HUES64 (cell line): ENCODE measurements around the gene LRRC8B.

Source experiments
- H3K27ac ChIP-seq: 2 replicates; pipeline ENCODE4 v1.7.0; 2013; ENCODE audit warnings: low read depth, low read length, inconsistent platforms
- H3K27me3 ChIP-seq: 2 replicates; pipeline ENCODE4 v1.6.1; 2013; ENCODE audit warnings: mild to moderate bottlenecking, low read length; ENCODE audit not compliant: insufficient read depth
- H3K36me3 ChIP-seq: 2 replicates; pipeline ENCODE4 v1.6.1; 2013; ENCODE audit warnings: mild to moderate bottlenecking, low read length; ENCODE audit not compliant: insufficient read depth
- H3K4me1 ChIP-seq: 2 replicates; pipeline ENCODE4 v1.6.1; 2013; ENCODE audit warnings: mild to moderate bottlenecking, low read length, moderate library complexity; ENCODE audit not compliant: insufficient read depth
- H3K4me3 ChIP-seq: 2 replicates; pipeline ENCODE4 v1.5.1; 2013; ENCODE audit warnings: mild to moderate bottlenecking, low read length, moderate library complexity
- H3K9ac ChIP-seq: 2 replicates; pipeline ENCODE4 v1.6.1; 2013; ENCODE audit warnings: mild to moderate bottlenecking, low read depth, low read length
- H3K9me3 ChIP-seq: 2 replicates; pipeline ENCODE4 v1.6.1; 2013; ENCODE audit warnings: low read depth, low read length; ENCODE audit not compliant: insufficient read depth
- WGBS: fragments of 150-250, 120-280 bp; methylation state at CpG from one replicate; pipeline ENCODE4 v1.1.7; 2013; ENCODE audit warnings: missing lambda C conversion rate; 5-methylcytosine and 5-hydroxymethylcytosine counted together

Gene LRRC8B

GRCh38 chr1:89573410-89573809 is 48.8 kb downstream of the LRRC8B start:
- peaks cover 10% of the 10 kb centered on the region; the same call in 1 of the 2 replicates for H3K9me3 ChIP-seq

GRCh38 chr1:89574621-89575020 is 50.0 kb downstream of the LRRC8B start:
- Histone ChIP-seq H3K27ac (no peak overlapping the region), H3K36me3 (peaks cover 23% of the 10 kb centered on the region), H3K9me3 (peaks cover 6% of the 10 kb centered on the region; the same call in 1 of the 2 replicates), H3K9ac (no peak overlapping the region), H3K4me1 (no peaks in the 10 kb centered on the region; the same call in 1 of the 2 replicates), H3K4me3 (no peak overlapping the region), H3K27me3 (no peaks in the 10 kb centered on the region)
- 69% methylated on average over 4 of the region's 4 CpGs for WGBS

More at GRCh38 chr1:89573410-89573809, 48.8 kb downstream of the LRRC8B start:
- Histone ChIP-seq H3K27me3 (no peaks in the 10 kb centered on the region), H3K36me3 (peaks cover 23% of the 10 kb centered on the region), H3K9ac (no peak overlapping the region), H3K4me1 (no peaks in the 10 kb centered on the region; the same call in 1 of the 2 replicates), H3K27ac (no peak overlapping the region), H3K4me3 (no peak overlapping the region)

GRCh38 chr1:89575207-89575606 is 50.6 kb downstream of the LRRC8B start:
- 86% methylated on average over 1 of the region's 1 CpG for whole genome bisulfite sequencing
- peaks cover 23% of the 10 kb centered on the region for H3K36me3 ChIP-seq
- H3K27me3 ChIP-seq, result no peaks in the 10 kb centered on the region
- H3K4me1 ChIP-seq, result no peaks in the 10 kb centered on the region; the same call in 1 of the 2 replicates
- H3K9me3 ChIP-seq, result peaks cover 2% of the 10 kb centered on the region; the same call in 1 of the 2 replicates
- H3K9ac ChIP-seq, result no peak overlapping the region
- no peak overlapping the region for H3K27ac ChIP-seq
- H3K4me3 ChIP-seq, result no peak overlapping the region

GRCh38 chr1:89576013-89576412 is 51.4 kb downstream of the LRRC8B start:
- H3K36me3 ChIP-seq, result peaks cover 29% of the 10 kb centered on the region
- H3K9me3 ChIP-seq, result no peaks in the 10 kb centered on the region
- no peaks in the 10 kb centered on the region for H3K27me3 ChIP-seq
- no peak overlapping the region for H3K27ac ChIP-seq
- H3K9ac ChIP-seq, result no peak overlapping the region
- 65% methylated on average over 3 of the region's 3 CpGs for WGBS
- no peaks in the 10 kb centered on the region; the same call in 1 of the 2 replicates for H3K4me1 ChIP-seq
- H3K4me3 ChIP-seq, result no peak overlapping the region

GRCh38 chr1:89578151-89578550 is 53.5 kb downstream of the LRRC8B start:
- Histone ChIP-seq H3K27me3 (no peaks in the 10 kb centered on the region), H3K9me3 (no peaks in the 10 kb centered on the region), H3K9ac (no peak overlapping the region), H3K4me1 (no peaks in the 10 kb centered on the region; the same call in 1 of the 2 replicates), H3K4me3 (no peak overlapping the region), H3K27ac (no peak overlapping the region), H3K36me3 (peaks cover 31% of the 10 kb centered on the region)
- 100% methylated on average over 1 of the region's 1 CpG for WGBS

GRCh38 chr1:89578946-89579684 is 54.5 kb downstream of the LRRC8B start:
- H3K4me1 ChIP-seq, result no peaks in the 10 kb centered on the region; the same call in 1 of the 2 replicates
- peaks cover 41% of the 10 kb centered on the region for H3K36me3 ChIP-seq
- 86% methylated on average over 2 of the region's 2 CpGs for whole genome bisulfite sequencing
- no peak overlapping the region for H3K9ac ChIP-seq
- H3K27me3 ChIP-seq, result no peaks in the 10 kb centered on the region
- H3K4me3 ChIP-seq, result no peak overlapping the region
- H3K9me3 ChIP-seq, result no peaks in the 10 kb centered on the region
- no peak overlapping the region for H3K27ac ChIP-seq

- Histone ChIP-seq H3K4me1 (no peaks in the 10 kb centered on the region; the same call in 1 of the 2 replicates), H3K4me3 (no peak overlapping the region), H3K27me3 (no peaks in the 10 kb centered on the region), H3K9ac (no peak overlapping the region), H3K27ac (no peak overlapping the region), H3K36me3 (peaks cover 46% of the 10 kb centered on the region), H3K9me3 (no peaks in the 10 kb centered on the region)
- 96% methylated on average over 7 of the region's 7 CpGs for WGBS
Observed at GRCh38 chr1:89580036-89580435, 55.4 kb downstream of the LRRC8B start.

GRCh38 chr1:89581859-89582258 is 57.2 kb downstream of the LRRC8B start:
- no peak overlapping the region for H3K4me3 ChIP-seq
- no peaks in the 10 kb centered on the region; the same call in none of the 2 replicates for H3K4me1 ChIP-seq
- no peaks in the 10 kb centered on the region for H3K27me3 ChIP-seq
- WGBS, result 94% methylated on average over 1 of the region's 1 CpG
- no peak overlapping the region for H3K9ac ChIP-seq
- H3K27ac ChIP-seq, result no peak overlapping the region
- no peaks in the 10 kb centered on the region for H3K9me3 ChIP-seq
- peaks cover 59% of the 10 kb centered on the region for H3K36me3 ChIP-seq

- Histone ChIP-seq H3K4me3 (no peak overlapping the region), H3K4me1 (no peaks in the 10 kb centered on the region; the same call in 1 of the 2 replicates), H3K9ac (no peak overlapping the region), H3K27ac (no peak overlapping the region), H3K9me3 (no peaks in the 10 kb centered on the region), H3K36me3 (peaks cover 59% of the 10 kb centered on the region), H3K27me3 (no peaks in the 10 kb centered on the region)
- 92% methylated on average over 9 of the region's 9 CpGs for WGBS
Observed at GRCh38 chr1:89582571-89582970, 57.9 kb downstream of the LRRC8B start.

GRCh38 chr1:89584211-89584610 is 59.6 kb downstream of the LRRC8B start:
- Histone ChIP-seq H3K9ac (no peak overlapping the region), H3K27me3 (no peaks in the 10 kb centered on the region), H3K36me3 (peaks cover 59% of the 10 kb centered on the region), H3K4me3 (no peak overlapping the region), H3K9me3 (no peaks in the 10 kb centered on the region), H3K4me1 (peaks cover under 1% of the 10 kb centered on the region; the same call in 1 of the 2 replicates), H3K27ac (no peak overlapping the region)
- 98% methylated on average over 2 of the region's 2 CpGs for WGBS

GRCh38 chr1:89584781-89585180 is 60.2 kb downstream of the LRRC8B start:
- H3K9ac ChIP-seq, result no peak overlapping the region
- H3K27ac ChIP-seq, result no peak overlapping the region
- H3K4me1 ChIP-seq, result peaks cover 6% of the 10 kb centered on the region
- no peaks in the 10 kb centered on the region for H3K9me3 ChIP-seq
- H3K4me3 ChIP-seq, result no peak overlapping the region
- peaks cover 53% of the 10 kb centered on the region for H3K36me3 ChIP-seq
- no peaks in the 10 kb centered on the region for H3K27me3 ChIP-seq
- WGBS, result 95% methylated on average over 3 of the region's 3 CpGs
